ENCODE data around the gene TMEM178B. TPM values are rescaled to one million over a fixed set of nuclear protein-coding genes. Genes with fewer than 3 reads are reported as not detected.

The TMEM178B gene
- total and polyA plus RNA-seq, 9 of the 15 experiments (the other 6 are each of a cell fraction or from before 2014, with no cell fraction given): under 0.01 to 0.03 (median 0.01) TPM; not detected in 5

GRCh38 chr7:141290365-141290764 lies 216.5 kb downstream of the TMEM178B start:
- ATAC-seq (no peak), DNase-seq (ENCODE audit: extremely low read depth in 1 of 4, low spot score in 3 of 4) (no peak), FAIRE-seq (no peak)
- WGBS (ENCODE audit: insufficient coverage, low coverage, missing lambda C conversion rate): 0% methylated on average over 8 of the region's 8 CpGs
- in situ Hi-C loops (cut with MboI): no loop called here
- POLR2A ChIA-PET: interaction anchor here (0.7 kb wide), 1 partner anchor 168 kb away, joined by 3 read pairs; no protein-coding TSS in a partner anchor
- no peaks in the 10 kb centered on the region for H3K9me1 ChIP-seq (ENCODE audit: control insufficient read depth, insufficient read depth, low read length)
- peaks cover 11 to 14% of the 10 kb centered on the region in 2 experiments; a peak in 3 of 5 replicates for H3K27me3 ChIP-seq (ENCODE audit: control insufficient read depth in 2 of 2, insufficient read depth in 2 of 2, low read length in 2 of 2)
- no peak overlapping the region for H2AFZ ChIP-seq (ENCODE audit: low read depth, low read length)
- no peak overlapping the region for H3K9ac ChIP-seq (ENCODE audit: insufficient read depth in 1 of 2, low read depth in 2 of 2, low read length in 2 of 2)
- no peaks in the 10 kb centered on the region for H3K4me1 ChIP-seq (replicated peaks in 1 of 2; ENCODE audit: control insufficient read depth in 2 of 2, insufficient read depth in 2 of 2, low read length in 2 of 2)
- no peaks in the 10 kb centered on the region for H3K36me3 ChIP-seq (ENCODE audit: control insufficient read depth, insufficient read depth, low read length)
- no peaks in the 10 kb centered on the region for H3K9me3 ChIP-seq (replicated peaks; ENCODE audit: control insufficient read depth, insufficient read depth, low read depth, low read length)
- BruUV-seq (replicated peaks): no TSS peak
- no peaks in the 10 kb centered on the region for H3K79me2 ChIP-seq (ENCODE audit: control insufficient read depth, insufficient read depth, low read length)
- intact Hi-C loops (cut with micrococcal nuclease): no loop called here
- H4K20me1 ChIP-seq (replicated peaks; ENCODE audit: control insufficient read depth, insufficient read depth, low read length): peaks cover 4% of the 10 kb centered on the region; the same call in 1 of the 2 replicates
- no peak overlapping the region for H3K4me3 ChIP-seq
- CTCF ChIA-PET (ENCODE audit: low intra/inter-chr PET ratio): no interaction called here
- H3K4me2 ChIP-seq (ENCODE audit: insufficient read depth, low read length): no peak overlapping the region
- H3K27ac ChIP-seq (ENCODE audit: extremely low read depth, low read depth, low read length): no peak overlapping the region
- no peak for TF ChIP-seq PRPF4 (IDR thresholded peaks at IDR 0.05; ENCODE audit: insufficient read depth, low read depth, low read length, poor library complexity, severe bottlenecking)
- no peak for TF ChIP-seq GABPB2 (CRISPR knock-in tag; conservative IDR thresholded peaks at IDR 0.05)
- TF ChIP-seq EP400 (IDR thresholded peaks at IDR 0.05): no peak
- TF ChIP-seq ZZZ3 (IDR thresholded peaks at IDR 0.05): no peak
- no peak for TF ChIP-seq AFF1 (IDR thresholded peaks at IDR 0.05; ENCODE audit: low read depth in 1 of 2, partially characterized antibody in 2 of 2)
- no peak for TF ChIP-seq SNAPC5 (CRISPR knock-in tag; IDR thresholded peaks at IDR 0.05)
- no peak for TF ChIP-seq ERF (CRISPR knock-in tag; IDR thresholded peaks at IDR 0.05)
- TF ChIP-seq ZNF668 (CRISPR knock-in tag; IDR thresholded peaks at IDR 0.05): no peak
- TF ChIP-seq PREB (CRISPR knock-in tag; IDR thresholded peaks at IDR 0.05): no peak
